ENCODE measurements around the gene JAML. TPM values are rescaled to one million over a fixed set of nuclear protein-coding genes. Genes with fewer than 3 reads are reported as not detected.

JAML gene
- polyA plus RNA-seq, 1 donor (not counting 4 experiments of a cell fraction or from before 2014, with no cell fraction given) = 0.01 TPM

GRCh38 chr11:118216621-118217481 lies 8.0 kb downstream of the JAML start:
- H3K9ac ChIP-seq (ENCODE audit: control insufficient read depth, extremely low read depth, insufficient read depth, low read length) = no peak overlapping the region
- no peak overlapping the region for H3K4me2 ChIP-seq (ENCODE audit: control insufficient read depth, extremely low read depth, insufficient read depth, low read depth, low read length)
- TF ChIP-seq EZH2 (IDR thresholded peaks at IDR 0.05; ENCODE audit: low read length) (no peak), CTCF (optimal IDR thresholded peaks at IDR 0.05 in 1 of 3, IDR thresholded peaks at IDR 0.05 in 1 of 3, conservative IDR thresholded peaks at IDR 0.05 in 1 of 3; ENCODE audit: extremely low read depth in 1 of 3, insufficient read depth in 2 of 3, low read length in 3 of 3) (no peak)
- no peaks in the 10 kb centered on the region for H3K4me1 ChIP-seq (ENCODE audit: control insufficient read depth, extremely low read depth, insufficient read depth, low read length)
- DNase-seq (ENCODE audit: low read depth, low spot score) = no peak
- H3K27me3 ChIP-seq (ENCODE audit: control insufficient read depth, extremely low read depth, insufficient read depth, low read length) = peaks cover 12% of the 10 kb centered on the region
- no peaks in the 10 kb centered on the region for H3K79me2 ChIP-seq (ENCODE audit: control insufficient read depth, insufficient read depth, low read length)
- H3K27ac ChIP-seq (ENCODE audit: control insufficient read depth, insufficient read depth, low read length) = no peak overlapping the region
- dilution Hi-C loops (cut with MboI; ENCODE audit: extremely low pct_ligation_motif_present, low sequenced_read_pairs) = no loop called here
- H4K20me1 ChIP-seq (ENCODE audit: control insufficient read depth, extremely low read depth, insufficient read depth, low read length) = no peaks in the 10 kb centered on the region
- no peaks in the 10 kb centered on the region for H3K9me3 ChIP-seq (ENCODE audit: control insufficient read depth, low read depth, low read length)
- no peak overlapping the region for H2AFZ ChIP-seq (ENCODE audit: control insufficient read depth, low read length)
- H3K9me1 ChIP-seq (ENCODE audit: control insufficient read depth, extremely low read depth, insufficient read depth, low read length) = no peaks in the 10 kb centered on the region
- no peak for FAIRE-seq
- no peak overlapping the region for H3K4me3 ChIP-seq (ENCODE audit: control insufficient read depth in 2 of 3, extremely low read depth in 1 of 3, insufficient read depth in 2 of 3, low read depth in 1 of 3, low read length in 3 of 3)
- H3K36me3 ChIP-seq (ENCODE audit: control insufficient read depth in 2 of 2, extremely low read depth in 1 of 2, insufficient read depth in 2 of 2, low read length in 2 of 2) = no peaks in the 10 kb centered on the region

GRCh38 chr11:118215765-118216164 lies 9.0 kb downstream of the JAML start:
- Histone ChIP-seq H4K20me1 (ENCODE audit: control insufficient read depth, extremely low read depth, insufficient read depth, low read length) (no peaks in the 10 kb centered on the region), H3K27ac (ENCODE audit: control insufficient read depth, insufficient read depth, low read length) (no peak overlapping the region), H3K79me2 (ENCODE audit: control insufficient read depth, insufficient read depth, low read length) (no peaks in the 10 kb centered on the region), H3K4me3 (ENCODE audit: control insufficient read depth in 2 of 3, extremely low read depth in 1 of 3, insufficient read depth in 2 of 3, low read depth in 1 of 3, low read length in 3 of 3) (no peak overlapping the region), H3K9me1 (ENCODE audit: control insufficient read depth, extremely low read depth, insufficient read depth, low read length) (no peaks in the 10 kb centered on the region), H3K27me3 (ENCODE audit: control insufficient read depth, extremely low read depth, insufficient read depth, low read length) (peaks cover 12% of the 10 kb centered on the region), H3K4me1 (ENCODE audit: control insufficient read depth, extremely low read depth, insufficient read depth, low read length) (no peaks in the 10 kb centered on the region), H3K9me3 (ENCODE audit: control insufficient read depth, low read depth, low read length) (no peaks in the 10 kb centered on the region), H2AFZ (ENCODE audit: control insufficient read depth, low read length) (no peak overlapping the region), H3K9ac (ENCODE audit: control insufficient read depth, extremely low read depth, insufficient read depth, low read length) (no peak overlapping the region), H3K4me2 (ENCODE audit: control insufficient read depth, extremely low read depth, insufficient read depth, low read depth, low read length) (no peak overlapping the region), H3K36me3 (ENCODE audit: control insufficient read depth in 2 of 2, extremely low read depth in 1 of 2, insufficient read depth in 2 of 2, low read length in 2 of 2) (no peaks in the 10 kb centered on the region)
- dilution Hi-C loops (cut with MboI; ENCODE audit: extremely low pct_ligation_motif_present, low sequenced_read_pairs) = no loop called here
- no peak for TF ChIP-seq CTCF (optimal IDR thresholded peaks at IDR 0.05 in 1 of 3, IDR thresholded peaks at IDR 0.05 in 1 of 3, conservative IDR thresholded peaks at IDR 0.05 in 1 of 3; ENCODE audit: extremely low read depth in 1 of 3, insufficient read depth in 2 of 3, low read length in 3 of 3)
- no peak for TF ChIP-seq EZH2 (IDR thresholded peaks at IDR 0.05; ENCODE audit: low read length)
- FAIRE-seq = no peak
- DNase-seq (ENCODE audit: low read depth, low spot score) = no peak
